Measurements from ENCODE around the gene COL4A2. TPM values are rescaled to one million over a fixed set of nuclear protein-coding genes. Genes with fewer than 3 reads are reported as not detected.

Gene COL4A2
- polyA plus RNA-seq, 2 of the 4 experiments (the other 2 are of a cell fraction): 46.9 to 119 TPM

- CTCF ChIA-PET: interaction anchor here (0.8 to 1.3 kb wide), 5 partner anchors 11 to 226 kb away, joined by 3 to 5 read pairs (median 3); no protein-coding TSS in a partner anchor
- H3K9me3 ChIP-seq: no peaks in the 10 kb centered on the region
- ATAC-seq (no peak; a peak in 1 of 6 replicates), DNase-seq (ENCODE audit: low read depth in 1 of 2, low spot score in 1 of 2) (no peak), FAIRE-seq (no peak)
- peak overlapping the region; percentile 24; the same call in 1 of the 3 replicates for H3K4me2 ChIP-seq
- H3K27ac ChIP-seq: peak overlapping the region in 1 of 2 experiments; percentile 73; a peak in 3 of 6 replicates
- H3K4me1 ChIP-seq: peaks cover 19% of the 10 kb centered on the region
- no peak for TF ChIP-seq GATA3 (IDR thresholded peaks at IDR 0.05; ENCODE audit: borderline replicate concordance)
- TF ChIP-seq ZNF302 (CRISPR knock-in tag; IDR thresholded peaks at IDR 0.05): no peak
- no peak for TF ChIP-seq RCOR1 (IDR thresholded peaks at IDR 0.05; ENCODE audit: low read depth, low read length)
- TF ChIP-seq TFCP2L1 (CRISPR knock-in tag; IDR thresholded peaks at IDR 0.05): no peak
- no peak for TF ChIP-seq RFX5 (IDR thresholded peaks at IDR 0.05)
- TF ChIP-seq ZC3H11A (IDR thresholded peaks at IDR 0.05): no peak
- TF ChIP-seq FOSL2 (IDR thresholded peaks at IDR 0.05): no peak
- TF ChIP-seq FOSL2 (CRISPR knock-in tag; IDR thresholded peaks at IDR 0.05): no peak
- TF ChIP-seq ESRRA (IDR thresholded peaks at IDR 0.05; ENCODE audit: borderline replicate concordance, low read length): no peak
- TF ChIP-seq FOSB (CRISPR knock-in tag; IDR thresholded peaks at IDR 0.05): no peak
- TF ChIP-seq MYC (IDR thresholded peaks at IDR 0.05; ENCODE audit: borderline replicate concordance, low read length): no peak
- TF ChIP-seq HOXB5 (CRISPR knock-in tag; IDR thresholded peaks at IDR 0.05): no peak
- no peak for TF ChIP-seq KDM5A (IDR thresholded peaks at IDR 0.05)
- no peak for TF ChIP-seq RARB (CRISPR knock-in tag; IDR thresholded peaks at IDR 0.05)
- no peak for TF ChIP-seq RNF2 (IDR thresholded peaks at IDR 0.05; ENCODE audit: borderline replicate concordance, low read depth)
- no peak for TF ChIP-seq CHD2 (IDR thresholded peaks at IDR 0.05; ENCODE audit: low read length, partially characterized antibody)
- TF ChIP-seq USF2 (IDR thresholded peaks at IDR 0.05): no peak
- no peak for TF ChIP-seq HEYL (CRISPR knock-in tag; IDR thresholded peaks at IDR 0.05)
- no peak for TF ChIP-seq CEBPB (IDR thresholded peaks at IDR 0.05)
- TF ChIP-seq JUNB (IDR thresholded peaks at IDR 0.05): no peak
- H3K4me3 ChIP-seq: no peak overlapping the region
- POLR2A ChIA-PET: no interaction called here
- 76% methylated on average over 9 of the region's 12 CpGs for WGBS (ENCODE audit: missing lambda C conversion rate)
Measured at GRCh38 chr13:110443622-110444225, 136.6 kb downstream of the COL4A2 start.

GRCh38 chr13:110444226-110444653 is 137.2 kb downstream of the COL4A2 start:
- ATAC-seq: peak in 1 of 2 experiments; percentile 11; a peak in 2 of 6 replicates
- peaks cover 19% of the 10 kb centered on the region for H3K4me1 ChIP-seq
- H3K4me2 ChIP-seq: no peak overlapping the region
- WGBS (ENCODE audit: missing lambda C conversion rate): 67% methylated on average over 6 of the region's 7 CpGs
- ChIA-PET CTCF (interaction anchor here (0.8 to 1.8 kb wide), 5 partner anchors 11 to 227 kb away, joined by 3 to 6 read pairs (median 3); no protein-coding TSS in a partner anchor), POLR2A (no interaction called here)
- no peak overlapping the region for H3K4me3 ChIP-seq
- no peak for DNase-seq (ENCODE audit: low read depth in 1 of 2, low spot score in 1 of 2)
- no peak for TF ChIP-seq PHF8 (IDR thresholded peaks at IDR 0.05; ENCODE audit: borderline replicate concordance, low read depth)
- peak in 1 of 2 experiments; percentile 21; a peak in 2 of 5 replicates for TF ChIP-seq RAD21 (conservative IDR thresholded peaks at IDR 0.05 in 1 of 2, IDR thresholded peaks at IDR 0.05 in 1 of 2)
- no peak for TF ChIP-seq ZNF302 (CRISPR knock-in tag; IDR thresholded peaks at IDR 0.05)
- no peak for FAIRE-seq
- H3K27ac ChIP-seq: peak overlapping the region in 1 of 2 experiments; percentile 73; a peak in 3 of 6 replicates
- no peaks in the 10 kb centered on the region for H3K9me3 ChIP-seq

- H3K4me3 ChIP-seq: no peak overlapping the region
- no peak for TF ChIP-seq NFE2L2 (conservative IDR thresholded peaks at IDR 0.05; ENCODE audit: low read length)
- TF ChIP-seq HEYL (CRISPR knock-in tag; IDR thresholded peaks at IDR 0.05): no peak
- TF ChIP-seq CHD4 (IDR thresholded peaks at IDR 0.05; ENCODE audit: borderline replicate concordance): no peak
- TF ChIP-seq HDAC2 (IDR thresholded peaks at IDR 0.05): no peak
- no peak for TF ChIP-seq MAZ (IDR thresholded peaks at IDR 0.05; ENCODE audit: borderline replicate concordance, low read depth, low read length)
- ChIA-PET CTCF (interaction anchor here (0.8 to 1.8 kb wide), 3 partner anchors 10 to 228 kb away, joined by 3 to 6 read pairs (median 3); no protein-coding TSS in a partner anchor), POLR2A (no interaction called here)
- H3K27ac ChIP-seq: no peak overlapping the region
- H3K9me3 ChIP-seq: no peaks in the 10 kb centered on the region
- peaks cover 19% of the 10 kb centered on the region for H3K4me1 ChIP-seq
- DNase-seq (ENCODE audit: low read depth in 1 of 2, low spot score in 1 of 2): no peak
- WGBS (ENCODE audit: missing lambda C conversion rate): 88% methylated on average over 7 of the region's 7 CpGs
- no peak for FAIRE-seq
- ATAC-seq: no peak
- no peak overlapping the region for H3K4me2 ChIP-seq
Measured at GRCh38 chr13:110445183-110445582, 138.1 kb downstream of the COL4A2 start.
